GM19328 (cell line): ENCODE data around the gene SPATA46.
"Not testable (repeated sequence)": the region's sequence is repeated elsewhere in the genome, so short reads cannot be mapped to it uniquely, and the experiment has no call there.

ENCODE experiments used
- ATAC-seq: cut with Tn5 transposase; IDR thresholded peaks from one replicate; pipeline ENCODE4 v1.9.1; 2021; ENCODE audit warnings: mild to moderate bottlenecking, moderate library complexity; ENCODE audit not compliant: unreplicated experiment

SPATA46 gene

GRCh38 chr1:162359523-162360236, 17.0 kb downstream of the SPATA46 start:
- no peak for ATAC-seq

- ATAC-seq, result no peak
These were observed 17.7 kb downstream of the SPATA46 start for GRCh38 chr1:162358928-162359327.

GRCh38 chr1:162357681-162358266, 18.9 kb downstream of the SPATA46 start:
- no peak for ATAC-seq

- ATAC-seq, result no peak
These were observed 23.0 kb downstream of the SPATA46 start for GRCh38 chr1:162353702-162354101.

GRCh38 chr1:162353078-162353477, 23.6 kb downstream of the SPATA46 start:
- no peak for ATAC-seq

- not testable (repeated sequence) for ATAC-seq
These were observed 24.8 kb downstream of the SPATA46 start for GRCh38 chr1:162351874-162352273.

- no peak for ATAC-seq
These were observed 25.3 kb downstream of the SPATA46 start for GRCh38 chr1:162351246-162351842.

- no peak for ATAC-seq
These were observed 26.9 kb downstream of the SPATA46 start for GRCh38 chr1:162349635-162350330.

GRCh38 chr1:162347281-162347680, 29.4 kb downstream of the SPATA46 start:
- no peak for ATAC-seq

- no peak for ATAC-seq
These were observed 33.2 kb downstream of the SPATA46 start for GRCh38 chr1:162343470-162343869.

- no peak for ATAC-seq
These were observed 34.1 kb downstream of the SPATA46 start for GRCh38 chr1:162342452-162342983.

- ATAC-seq, result no peak
These were observed 39.9 kb downstream of the SPATA46 start for GRCh38 chr1:162336621-162337285.

- ATAC-seq, result no peak
These were observed 41.5 kb downstream of the SPATA46 start for GRCh38 chr1:162335126-162335525.

GRCh38 chr1:162333991-162334390, 42.7 kb downstream of the SPATA46 start:
- no peak for ATAC-seq

- no peak for ATAC-seq
These were observed 46.8 kb downstream of the SPATA46 start for GRCh38 chr1:162329826-162330225.

GRCh38 chr1:162328512-162328911, 48.1 kb downstream of the SPATA46 start:
- ATAC-seq, result no peak

GRCh38 chr1:162327788-162328165, 48.9 kb downstream of the SPATA46 start:
- no peak for ATAC-seq

GRCh38 chr1:162327144-162327787, 49.4 kb downstream of the SPATA46 start:
- no peak for ATAC-seq

- no peak for ATAC-seq
These were observed 50.1 kb downstream of the SPATA46 start for GRCh38 chr1:162326559-162326958.

- no peak for ATAC-seq
These were observed 52.3 kb downstream of the SPATA46 start for GRCh38 chr1:162324396-162324795.
